Transverse colon (tissue), 4 donors: ENCODE measurements around the gene FAM228A. TPM values are rescaled to one million over a fixed set of nuclear protein-coding genes. Genes with fewer than 3 reads are reported as not detected.

ENCODE experiments used
- DNase-seq: peaks from one replicate; pipeline ENCODE4 v3.0.0-alpha.2; 2019
- H3K27ac ChIP-seq, 4 donors: fragments of 200-600 bp; sonication (generic); 2 replicates each; pipeline ENCODE4 v1.5.1; 2016 to 2018; ENCODE audit warnings: inconsistent platforms in 4 of 4
- H3K27me3 ChIP-seq: fragments of 200-600 bp; sonication (generic); 2 replicates; pipeline ENCODE4 v1.5.1; 2017; ENCODE audit warnings: inconsistent platforms
- H3K36me3 ChIP-seq, 4 donors: fragments of 200-600 bp; sonication (generic); 2 replicates each; pipeline ENCODE4 v1.5.1; 2017 to 2019; ENCODE audit warnings: inconsistent platforms in 4 of 4
- H3K4me1 ChIP-seq, 4 donors: fragments of 200-600 bp; sonication (generic); 2 replicates each; pipeline ENCODE4 v1.5.1; 2017 to 2020; ENCODE audit warnings: inconsistent platforms in 4 of 4
- H3K4me3 ChIP-seq, 4 donors: fragments of 200-600 bp; sonication (generic); 1 replicate in 1 of 4; 2 replicates in 3 of 4; pipeline versions ENCODE4 v1.5.1 to v1.6.1; 2017 to 2019; ENCODE audit warnings: inconsistent platforms in 4 of 4
- H3K9me3 ChIP-seq, 2 donors: fragments of 200-600 bp; sonication (generic); 2 replicates each; pipeline ENCODE4 v1.5.1; 2017 to 2019; ENCODE audit warnings: inconsistent platforms in 2 of 2
- CTCF ChIP-seq, 5 experiments: fragments of 200-600 bp in 3 of 5; fragments of 450-650 bp in 2 of 5; sonication (generic) in 3 of 5; IDR thresholded peaks; 1 replicate in 2 of 5; 2 replicates in 3 of 5; pipeline ENCODE4 v1.5.1; 2016 to 2017; ENCODE audit warnings: antibody characterized with exemption in 5 of 5, inconsistent platforms in 3 of 5, mild to moderate bottlenecking in 2 of 5, moderate library complexity in 1 of 5
- EP300 ChIP-seq: sonication (generic); formaldehyde crosslinking; IDR thresholded peaks from one replicate; pipeline ENCODE4 v1.6.1; 2017; ENCODE audit warnings: antibody characterized with exemption, low read depth
- POLR2A ChIP-seq: fragments of 450-650 bp; IDR thresholded peaks from one replicate; pipeline ENCODE4 v1.6.1; 2016; ENCODE audit warnings: antibody characterized with exemption, mild to moderate bottlenecking, moderate library complexity
- POLR2AphosphoS5 ChIP-seq, 3 donors: sonication (generic); formaldehyde crosslinking; IDR thresholded peaks; one replicate each; pipeline ENCODE4 v1.6.1; 2016; ENCODE audit warnings: antibody characterized with exemption in 3 of 3
- WGBS, 2 donors: methylation state at CpG; one replicate each; pipeline ENCODE4 v1.1.5; 2018; ENCODE audit warnings: low coverage in 1 of 2; 5-methylcytosine and 5-hydroxymethylcytosine counted together
- in situ Hi-C, 4 donors: fragments of 200-750 bp; cut with MboI; loops; one replicate each; pipeline versions ENCODE4 v1.15.0 to v1.15.1; 2017; ENCODE audit warnings: low sequenced_read_pairs in 3 of 4, low pct_ligation_motif_present in 1 of 4, low pct_unique_long_range_greater_than_20kb in 1 of 4
- intact Hi-C: fragments of 100-400 bp; cut with DNase I; formaldehyde crosslinking; loops from one replicate; pipeline ENCODE4 v1.15.1; 2023; ENCODE audit warnings: low total_unique reads
- total RNA-seq, 4 donors: library from RNA; depleted of rRNA; stranded (reverse); fragments of >200 nt; gene quantifications; one replicate each; pipeline ENCODE4 v1.1.0, GENCODE V29; 2016

The FAM228A gene
- total RNA-seq, 4 donors from 2014 or later = 0.27 TPM; not detected in 3

DNA sequence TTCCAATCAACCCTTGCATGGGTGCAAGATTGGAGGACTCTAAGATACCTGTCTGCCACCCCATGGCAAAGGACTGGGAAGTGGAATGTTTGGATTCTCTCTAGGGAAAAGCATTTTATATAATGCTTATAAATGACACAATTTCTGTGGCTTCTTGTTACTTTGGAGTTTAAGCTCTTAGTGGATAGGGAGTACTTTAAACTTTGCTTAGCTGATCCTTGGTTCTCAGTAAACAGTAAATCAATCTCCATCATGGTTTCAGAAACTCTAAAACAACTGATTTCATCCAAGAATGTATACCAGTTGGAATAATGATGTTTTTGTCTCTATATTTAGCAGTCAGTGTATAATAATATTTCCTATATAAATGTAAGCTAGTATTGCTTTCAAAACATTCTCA is 14.1 kb upstream of the FAM228A start:
- no peaks in the 10 kb centered on the region for H3K36me3 ChIP-seq
- H3K27me3 ChIP-seq = no peaks in the 10 kb centered on the region
- TF ChIP-seq POLR2AphosphoS5 (IDR thresholded peaks at IDR 0.05) (no peak), CTCF (IDR thresholded peaks at IDR 0.05) (no peak), POLR2A (no peak), EP300 (no peak)
- intact Hi-C loops (no loop called here), in situ Hi-C loops (no loop called here)
- H3K4me3 ChIP-seq = no peak overlapping the region
- H3K9me3 ChIP-seq = no peaks in the 10 kb centered on the region
- H3K27ac ChIP-seq = no peak overlapping the region
- no peaks in the 10 kb centered on the region for H3K4me1 ChIP-seq
- no peak for DNase-seq

DNA sequence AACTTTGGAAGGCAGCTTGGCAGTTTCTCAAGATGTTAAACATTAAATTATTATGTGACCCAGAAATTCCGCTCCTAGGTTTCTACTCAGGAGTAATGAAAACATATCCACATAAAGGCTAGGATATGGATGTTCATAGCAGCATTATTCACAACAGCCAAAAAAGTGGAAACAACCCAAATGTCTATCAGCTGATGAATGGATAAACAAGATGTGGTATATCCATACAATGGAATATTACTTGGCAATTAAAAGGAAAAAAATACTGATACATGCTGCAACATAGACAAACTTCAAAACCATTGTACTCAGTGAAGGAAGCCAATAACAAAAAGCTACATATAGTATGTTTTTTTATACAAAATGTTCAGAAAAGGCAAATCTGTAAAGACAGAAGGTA is 12.4 kb upstream of the FAM228A start:
- DNase-seq = no peak
- Histone ChIP-seq H3K9me3 (no peaks in the 10 kb centered on the region), H3K4me1 (no peaks in the 10 kb centered on the region), H3K4me3 (no peak overlapping the region), H3K27ac (no peak overlapping the region), H3K27me3 (no peaks in the 10 kb centered on the region), H3K36me3 (no peaks in the 10 kb centered on the region)
- in situ Hi-C loops (no loop called here), intact Hi-C loops (no loop called here)
- 97 to 100% methylated on average over 1 of the region's 1 CpG for WGBS, 2 donors
- TF ChIP-seq EP300 (no peak), POLR2AphosphoS5 (IDR thresholded peaks at IDR 0.05) (no peak), POLR2A (no peak), CTCF (IDR thresholded peaks at IDR 0.05) (no peak)

GRCh38 chr2:24163186-24163585 is 11.7 kb upstream of the FAM228A start:
- 42 to 73% methylated on average over 2 to 3 of the region's 3 CpGs for WGBS, 2 donors
- no peaks in the 10 kb centered on the region for H3K27me3 ChIP-seq
- DNase-seq = no peak
- no peak for TF ChIP-seq EP300
- no peak for TF ChIP-seq CTCF (IDR thresholded peaks at IDR 0.05)
- TF ChIP-seq POLR2A = no peak
- no peak for TF ChIP-seq POLR2AphosphoS5 (IDR thresholded peaks at IDR 0.05)
- intact Hi-C loops (no loop called here), in situ Hi-C loops (no loop called here)
- H3K4me3 ChIP-seq = no peak overlapping the region
- H3K36me3 ChIP-seq = no peaks in the 10 kb centered on the region
- no peak overlapping the region for H3K27ac ChIP-seq
- no peaks in the 10 kb centered on the region for H3K9me3 ChIP-seq
- H3K4me1 ChIP-seq = no peaks in the 10 kb centered on the region

- Histone ChIP-seq H3K36me3 (no peaks in the 10 kb centered on the region), H3K4me3 (no peak overlapping the region), H3K4me1 (no peaks in the 10 kb centered on the region), H3K9me3 (no peaks in the 10 kb centered on the region), H3K27ac (no peak overlapping the region), H3K27me3 (no peaks in the 10 kb centered on the region)
- in situ Hi-C loops (no loop called here), intact Hi-C loops (no loop called here)
- TF ChIP-seq POLR2AphosphoS5 (IDR thresholded peaks at IDR 0.05) (no peak), EP300 (no peak), POLR2A (no peak), CTCF (IDR thresholded peaks at IDR 0.05) (no peak)
- WGBS, 2 donors = 85 to 89% methylated on average over 2 of the region's 2 CpGs
- DNase-seq = no peak
Measured at GRCh38 chr2:24163601-24164000, 11.3 kb upstream of the FAM228A start.
